Measurements from ENCODE around the gene UGT2A1.

DNA sequence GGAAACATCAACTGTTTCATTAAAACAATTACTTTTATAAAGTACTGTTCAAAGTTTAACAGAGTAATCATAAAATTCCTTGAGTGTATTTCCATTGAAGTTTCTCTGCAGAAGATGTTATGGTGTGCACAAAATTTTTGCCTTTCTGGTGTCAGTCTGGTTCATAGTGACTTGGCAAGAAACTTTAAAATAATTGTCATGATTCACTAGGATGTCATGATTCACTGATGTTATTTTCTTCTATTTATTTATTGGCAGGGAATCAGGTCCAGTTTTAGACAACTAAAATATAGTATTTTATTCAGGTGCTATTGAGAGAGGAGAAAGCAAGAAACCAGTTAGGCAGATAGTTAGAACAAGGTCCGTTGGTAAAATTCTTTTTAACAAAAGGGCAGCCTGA is 3.8 kb downstream of the UGT2A1 start:
- TF ChIP-seq NFATC3 (CRISPR knock-in tag; IDR thresholded peaks at IDR 0.05) (no peak), PHF21A (CRISPR knock-in tag; IDR thresholded peaks at IDR 0.05) (no peak), MTF1 (CRISPR knock-in tag; IDR thresholded peaks at IDR 0.05) (no peak), HNF4G (IDR thresholded peaks at IDR 0.05; ENCODE audit: borderline replicate concordance, low read depth, low read length) (no peak), HNF4G (CRISPR knock-in tag; IDR thresholded peaks at IDR 0.05; ENCODE audit: borderline replicate concordance, low read depth) (no peak), POLR2AphosphoS2 (IDR thresholded peaks at IDR 0.05; ENCODE audit: low read depth, low read length) (no peak), MATR3 (CRISPR knock-in tag; IDR thresholded peaks at IDR 0.05) (no peak)
- TF ChIP-seq, protein P1, sequence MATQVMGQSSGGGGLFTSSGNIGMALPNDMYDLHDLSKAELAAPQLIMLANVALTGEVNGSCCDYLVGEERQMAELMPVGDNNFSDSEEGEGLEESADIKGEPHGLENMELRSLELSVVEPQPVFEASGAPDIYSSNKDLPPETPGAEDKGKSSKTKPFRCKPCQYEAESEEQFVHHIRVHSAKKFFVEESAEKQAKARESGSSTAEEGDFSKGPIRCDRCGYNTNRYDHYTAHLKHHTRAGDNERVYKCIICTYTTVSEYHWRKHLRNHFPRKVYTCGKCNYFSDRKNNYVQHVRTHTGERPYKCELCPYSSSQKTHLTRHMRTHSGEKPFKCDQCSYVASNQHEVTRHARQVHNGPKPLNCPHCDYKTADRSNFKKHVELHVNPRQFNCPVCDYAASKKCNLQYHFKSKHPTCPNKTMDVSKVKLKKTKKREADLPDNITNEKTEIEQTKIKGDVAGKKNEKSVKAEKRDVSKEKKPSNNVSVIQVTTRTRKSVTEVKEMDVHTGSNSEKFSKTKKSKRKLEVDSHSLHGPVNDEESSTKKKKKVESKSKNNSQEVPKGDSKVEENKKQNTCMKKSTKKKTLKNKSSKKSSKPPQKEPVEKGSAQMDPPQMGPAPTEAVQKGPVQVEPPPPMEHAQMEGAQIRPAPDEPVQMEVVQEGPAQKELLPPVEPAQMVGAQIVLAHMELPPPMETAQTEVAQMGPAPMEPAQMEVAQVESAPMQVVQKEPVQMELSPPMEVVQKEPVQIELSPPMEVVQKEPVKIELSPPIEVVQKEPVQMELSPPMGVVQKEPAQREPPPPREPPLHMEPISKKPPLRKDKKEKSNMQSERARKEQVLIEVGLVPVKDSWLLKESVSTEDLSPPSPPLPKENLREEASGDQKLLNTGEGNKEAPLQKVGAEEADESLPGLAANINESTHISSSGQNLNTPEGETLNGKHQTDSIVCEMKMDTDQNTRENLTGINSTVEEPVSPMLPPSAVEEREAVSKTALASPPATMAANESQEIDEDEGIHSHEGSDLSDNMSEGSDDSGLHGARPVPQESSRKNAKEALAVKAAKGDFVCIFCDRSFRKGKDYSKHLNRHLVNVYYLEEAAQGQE (IDR thresholded peaks at IDR 0.05; ENCODE audit: borderline replicate concordance in 1 of 2, low read depth in 1 of 2, low read length in 2 of 2), result no peak
- TF ChIP-seq, protein P2, sequence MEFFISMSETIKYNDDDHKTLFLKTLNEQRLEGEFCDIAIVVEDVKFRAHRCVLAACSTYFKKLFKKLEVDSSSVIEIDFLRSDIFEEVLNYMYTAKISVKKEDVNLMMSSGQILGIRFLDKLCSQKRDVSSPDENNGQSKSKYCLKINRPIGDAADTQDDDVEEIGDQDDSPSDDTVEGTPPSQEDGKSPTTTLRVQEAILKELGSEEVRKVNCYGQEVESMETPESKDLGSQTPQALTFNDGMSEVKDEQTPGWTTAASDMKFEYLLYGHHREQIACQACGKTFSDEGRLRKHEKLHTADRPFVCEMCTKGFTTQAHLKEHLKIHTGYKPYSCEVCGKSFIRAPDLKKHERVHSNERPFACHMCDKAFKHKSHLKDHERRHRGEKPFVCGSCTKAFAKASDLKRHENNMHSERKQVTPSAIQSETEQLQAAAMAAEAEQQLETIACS (CRISPR knock-in tag; IDR thresholded peaks at IDR 0.05), result no peak
- TF ChIP-seq, protein P3, sequence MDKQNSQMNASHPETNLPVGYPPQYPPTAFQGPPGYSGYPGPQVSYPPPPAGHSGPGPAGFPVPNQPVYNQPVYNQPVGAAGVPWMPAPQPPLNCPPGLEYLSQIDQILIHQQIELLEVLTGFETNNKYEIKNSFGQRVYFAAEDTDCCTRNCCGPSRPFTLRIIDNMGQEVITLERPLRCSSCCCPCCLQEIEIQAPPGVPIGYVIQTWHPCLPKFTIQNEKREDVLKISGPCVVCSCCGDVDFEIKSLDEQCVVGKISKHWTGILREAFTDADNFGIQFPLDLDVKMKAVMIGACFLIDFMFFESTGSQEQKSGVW (CRISPR knock-in tag; IDR thresholded peaks at IDR 0.05; ENCODE audit: borderline replicate concordance), result no peak
